Activated naive CD8-positive, alpha-beta T cell treated with anti-CD3 and anti-CD28 coated beads, Interleukin-2, amount 50 U/mL, for 24 hours (primary cell): ENCODE results near the gene DZIP1L.
"Not testable (repeated sequence)": the region's sequence is repeated elsewhere in the genome, so short reads cannot be mapped to it uniquely, and the experiment has no call there.

Source experiments
- ATAC-seq: fragments of 150-1000 bp; cut with Tn5 transposase; one replicate; pipeline ENCODE4 v1.10.0; 2021
- DNase-seq: peaks from one replicate; pipeline ENCODE4 v3.0.0; 2021
- H3K27ac Mint-ChIP-seq: one replicate; pipeline ENCODE4 v1.8.0; 2021; ENCODE audit warnings: mild to moderate bottlenecking, mixed read lengths
- H3K27me3 Mint-ChIP-seq: one replicate; pipeline ENCODE4 v1.8.0; 2021; ENCODE audit warnings: mixed read lengths
- H3K36me3 Mint-ChIP-seq: one replicate; pipeline ENCODE4 v1.8.0; 2021; ENCODE audit warnings: low read depth, mixed read lengths
- H3K4me1 Mint-ChIP-seq: one replicate; pipeline ENCODE4 v1.8.0; 2021; ENCODE audit warnings: mixed read lengths
- H3K4me3 Mint-ChIP-seq: one replicate; pipeline ENCODE4 v1.8.0; 2021; ENCODE audit warnings: mild to moderate bottlenecking, moderate library complexity, mixed read lengths
- H3K9me3 Mint-ChIP-seq: one replicate; pipeline ENCODE4 v1.8.0; 2021; ENCODE audit warnings: mixed read lengths

The DZIP1L gene

GRCh38 chr3:138092023-138092422 is 23.4 kb downstream of the DZIP1L start:
- DNase-seq = no peak
- Mint-ChIP-seq H3K9me3 (no peaks in the 10 kb centered on the region), H3K27ac (no peak overlapping the region), H3K27me3 (peaks cover 7% of the 10 kb centered on the region), H3K36me3 (no peaks in the 10 kb centered on the region), H3K4me3 (no peak overlapping the region), H3K4me1 (no peaks in the 10 kb centered on the region)
- no peak for ATAC-seq

- H3K4me1 Mint-ChIP-seq = no peaks in the 10 kb centered on the region
- H3K4me3 Mint-ChIP-seq = no peak overlapping the region
- H3K27me3 Mint-ChIP-seq = peaks cover 9% of the 10 kb centered on the region
- H3K9me3 Mint-ChIP-seq = no peaks in the 10 kb centered on the region
- H3K27ac Mint-ChIP-seq = no peak overlapping the region
- DNase-seq (no peak), ATAC-seq (no peak)
- no peaks in the 10 kb centered on the region for H3K36me3 Mint-ChIP-seq
Observed at GRCh38 chr3:138089091-138089490, 26.3 kb downstream of the DZIP1L start.

- not testable (repeated sequence) for H3K27ac Mint-ChIP-seq, H3K9me3 Mint-ChIP-seq, H3K4me3 Mint-ChIP-seq, H3K36me3 Mint-ChIP-seq, DNase-seq, ATAC-seq
- H3K4me1 Mint-ChIP-seq = peaks cover 25% of the 10 kb centered on the region
- peaks cover 11% of the 10 kb centered on the region for H3K27me3 Mint-ChIP-seq
Observed at GRCh38 chr3:138085745-138086144, 29.7 kb downstream of the DZIP1L start.

- H3K27ac Mint-ChIP-seq = no peak overlapping the region
- H3K9me3 Mint-ChIP-seq = no peaks in the 10 kb centered on the region
- no peak overlapping the region for H3K4me3 Mint-ChIP-seq
- DNase-seq (no peak), ATAC-seq (no peak)
- H3K27me3 Mint-ChIP-seq = peaks cover 9% of the 10 kb centered on the region
- H3K4me1 Mint-ChIP-seq = peaks cover 30% of the 10 kb centered on the region
- H3K36me3 Mint-ChIP-seq = no peaks in the 10 kb centered on the region
Observed at GRCh38 chr3:138084196-138084595, 31.2 kb downstream of the DZIP1L start.

- Mint-ChIP-seq H3K4me3 (no peak overlapping the region), H3K4me1 (peaks cover 41% of the 10 kb centered on the region), H3K27me3 (peaks cover 9% of the 10 kb centered on the region), H3K9me3 (no peaks in the 10 kb centered on the region), H3K27ac (peak overlapping the region; percentile 74), H3K36me3 (no peaks in the 10 kb centered on the region)
- DNase-seq = no peak
- peak; percentile 25 for ATAC-seq
Observed at GRCh38 chr3:138082992-138083386, 32.4 kb downstream of the DZIP1L start.

GRCh38 chr3:138082085-138082991 is 33.1 kb downstream of the DZIP1L start:
- peak overlapping the region; percentile 74 for H3K27ac Mint-ChIP-seq
- H3K36me3 Mint-ChIP-seq = no peaks in the 10 kb centered on the region
- peaks cover 46% of the 10 kb centered on the region for H3K4me1 Mint-ChIP-seq
- ATAC-seq (peak; percentile 79), DNase-seq (no peak)
- H3K9me3 Mint-ChIP-seq = no peaks in the 10 kb centered on the region
- peaks cover 9% of the 10 kb centered on the region for H3K27me3 Mint-ChIP-seq
- peak overlapping the region; percentile 28 for H3K4me3 Mint-ChIP-seq

- Mint-ChIP-seq H3K4me1 (peaks cover 46% of the 10 kb centered on the region), H3K36me3 (no peaks in the 10 kb centered on the region), H3K4me3 (no peak overlapping the region), H3K9me3 (no peaks in the 10 kb centered on the region), H3K27me3 (peaks cover 6% of the 10 kb centered on the region), H3K27ac (no peak overlapping the region)
- DNase-seq (no peak), ATAC-seq (no peak)
Observed at GRCh38 chr3:138081371-138082084, 33.9 kb downstream of the DZIP1L start.

GRCh38 chr3:138079901-138080300 is 35.5 kb downstream of the DZIP1L start:
- ATAC-seq (no peak), DNase-seq (no peak)
- Mint-ChIP-seq H3K9me3 (no peaks in the 10 kb centered on the region), H3K4me3 (no peak overlapping the region), H3K27ac (no peak overlapping the region), H3K27me3 (peaks cover 6% of the 10 kb centered on the region), H3K36me3 (no peaks in the 10 kb centered on the region), H3K4me1 (peaks cover 46% of the 10 kb centered on the region)

- DNase-seq = no peak
- Mint-ChIP-seq H3K36me3 (no peaks in the 10 kb centered on the region), H3K27me3 (peaks cover 6% of the 10 kb centered on the region), H3K9me3 (no peaks in the 10 kb centered on the region), H3K4me1 (peaks cover 46% of the 10 kb centered on the region), H3K27ac (no peak overlapping the region), H3K4me3 (no peak overlapping the region)
- peak; percentile 64 for ATAC-seq
Observed at GRCh38 chr3:138078901-138079344, 36.5 kb downstream of the DZIP1L start.

GRCh38 chr3:138078096-138078495 is 37.3 kb downstream of the DZIP1L start:
- peaks cover 39% of the 10 kb centered on the region for H3K4me1 Mint-ChIP-seq
- ATAC-seq = peak; percentile 47
- DNase-seq = no peak
- no peaks in the 10 kb centered on the region for H3K9me3 Mint-ChIP-seq
- no peak overlapping the region for H3K4me3 Mint-ChIP-seq
- no peak overlapping the region for H3K27ac Mint-ChIP-seq
- H3K27me3 Mint-ChIP-seq = peaks cover 8% of the 10 kb centered on the region
- no peaks in the 10 kb centered on the region for H3K36me3 Mint-ChIP-seq

- Mint-ChIP-seq H3K4me3 (no peak overlapping the region), H3K9me3 (no peaks in the 10 kb centered on the region), H3K27ac (no peak overlapping the region), H3K36me3 (no peaks in the 10 kb centered on the region), H3K27me3 (peaks cover 20% of the 10 kb centered on the region), H3K4me1 (peaks cover 3% of the 10 kb centered on the region)
- ATAC-seq (no peak), DNase-seq (no peak)
Observed at GRCh38 chr3:138072796-138073195, 42.6 kb downstream of the DZIP1L start.

GRCh38 chr3:138070006-138070405 is 45.4 kb downstream of the DZIP1L start:
- Mint-ChIP-seq H3K27ac (no peak overlapping the region), H3K4me1 (peaks cover 20% of the 10 kb centered on the region), H3K4me3 (no peak overlapping the region), H3K27me3 (peaks cover 22% of the 10 kb centered on the region), H3K9me3 (no peaks in the 10 kb centered on the region), H3K36me3 (no peaks in the 10 kb centered on the region)
- ATAC-seq (no peak), DNase-seq (no peak)

- ATAC-seq (peak; percentile 31), DNase-seq (peak; percentile 82)
- no peak overlapping the region for H3K4me3 Mint-ChIP-seq
- no peak overlapping the region for H3K27ac Mint-ChIP-seq
- H3K4me1 Mint-ChIP-seq = peaks cover 20% of the 10 kb centered on the region
- H3K9me3 Mint-ChIP-seq = no peaks in the 10 kb centered on the region
- H3K27me3 Mint-ChIP-seq = peaks cover 23% of the 10 kb centered on the region
- no peaks in the 10 kb centered on the region for H3K36me3 Mint-ChIP-seq
Observed at GRCh38 chr3:138068579-138069174, 46.7 kb downstream of the DZIP1L start.

GRCh38 chr3:138068046-138068445 is 47.4 kb downstream of the DZIP1L start:
- Mint-ChIP-seq H3K4me1 (peaks cover 20% of the 10 kb centered on the region), H3K27me3 (peaks cover 21% of the 10 kb centered on the region), H3K9me3 (no peaks in the 10 kb centered on the region), H3K36me3 (no peaks in the 10 kb centered on the region), H3K27ac (no peak overlapping the region), H3K4me3 (no peak overlapping the region)
- DNase-seq (no peak), ATAC-seq (no peak)
